ENCODE measurements around the gene ARHGAP26. TPM values are rescaled to one million over a fixed set of nuclear protein-coding genes. Genes with fewer than 3 reads are reported as not detected.

ARHGAP26 gene
- total RNA-seq, 1 donor from 2014 or later, result 35.4 TPM

- TF ChIP-seq CTCF (IDR thresholded peaks at IDR 0.05), result no peak
- Histone ChIP-seq H3K4me1 (peaks cover 67% of the 10 kb centered on the region), H3K9me3 (no peaks in the 10 kb centered on the region), H3K36me3 (peaks cover 6% of the 10 kb centered on the region), H3K27me3 (no peaks in the 10 kb centered on the region), H3K4me3 (no peak overlapping the region), H3K27ac (peak overlapping the region; percentile 70)
- ATAC-seq (no peak), DNase-seq (no peak)
- intact Hi-C loops (cut with DNase I), result no loop called here
These were observed 294.1 kb downstream of the ARHGAP26 start for GRCh38 chr5:143064218-143064641.

- Histone ChIP-seq H3K36me3 (peaks cover 6% of the 10 kb centered on the region), H3K4me3 (no peak overlapping the region), H3K27me3 (no peaks in the 10 kb centered on the region), H3K4me1 (peaks cover 63% of the 10 kb centered on the region), H3K27ac (peak overlapping the region; percentile 70), H3K9me3 (no peaks in the 10 kb centered on the region)
- ATAC-seq, result peak; percentile 34
- no peak for DNase-seq
- TF ChIP-seq CTCF (IDR thresholded peaks at IDR 0.05), result no peak
- intact Hi-C loops (cut with DNase I), result no loop called here
These were observed 294.5 kb downstream of the ARHGAP26 start for GRCh38 chr5:143064676-143065075.

- H3K4me1 ChIP-seq, result peaks cover 56% of the 10 kb centered on the region
These were observed 295.2 kb downstream of the ARHGAP26 start for GRCh38 chr5:143065185-143065965.

GRCh38 chr5:143065996-143066522 is 295.9 kb downstream of the ARHGAP26 start:
- Histone ChIP-seq H3K4me3 (no peak overlapping the region), H3K36me3 (peaks cover 6% of the 10 kb centered on the region), H3K27me3 (no peaks in the 10 kb centered on the region), H3K27ac (peak overlapping the region; percentile 32), H3K4me1 (peaks cover 54% of the 10 kb centered on the region), H3K9me3 (no peaks in the 10 kb centered on the region)
- no peak for DNase-seq
- no peak for TF ChIP-seq CTCF (IDR thresholded peaks at IDR 0.05)
- intact Hi-C loops (cut with DNase I), result no loop called here
- no peak for ATAC-seq

More at GRCh38 chr5:143065185-143065965, 295.2 kb downstream of the ARHGAP26 start:
- TF ChIP-seq CTCF (IDR thresholded peaks at IDR 0.05), result no peak
- Histone ChIP-seq H3K9me3 (no peaks in the 10 kb centered on the region), H3K4me3 (no peak overlapping the region), H3K27me3 (no peaks in the 10 kb centered on the region), H3K36me3 (peaks cover 6% of the 10 kb centered on the region), H3K27ac (peak overlapping the region; percentile 70)
- intact Hi-C loops (cut with DNase I), result no loop called here
- DNase-seq, result no peak
- peak; percentile 55 for ATAC-seq

- intact Hi-C loops (cut with DNase I), result no loop called here
- H3K36me3 ChIP-seq, result peaks cover 6% of the 10 kb centered on the region
- peaks cover 54% of the 10 kb centered on the region for H3K4me1 ChIP-seq
- DNase-seq (no peak), ATAC-seq (peak; percentile 37)
- no peak for TF ChIP-seq CTCF (IDR thresholded peaks at IDR 0.05)
- peak overlapping the region; percentile 28 for H3K27ac ChIP-seq
- no peak overlapping the region for H3K4me3 ChIP-seq
- no peaks in the 10 kb centered on the region for H3K9me3 ChIP-seq
- H3K27me3 ChIP-seq, result no peaks in the 10 kb centered on the region
These were observed 296.5 kb downstream of the ARHGAP26 start for GRCh38 chr5:143066556-143067281.
